Effector CD8-positive, alpha-beta T cell (primary cell): ENCODE data around the gene RNF217.
"Not testable (repeated sequence)": the region's sequence is repeated elsewhere in the genome, so short reads cannot be mapped to it uniquely, and the experiment has no call there.

Experiments used
- DNase-seq: peaks from one replicate; lab custom pipeline; 2025; lab: John Stamatoyannopoulos, UW

RNF217 gene

DNA sequence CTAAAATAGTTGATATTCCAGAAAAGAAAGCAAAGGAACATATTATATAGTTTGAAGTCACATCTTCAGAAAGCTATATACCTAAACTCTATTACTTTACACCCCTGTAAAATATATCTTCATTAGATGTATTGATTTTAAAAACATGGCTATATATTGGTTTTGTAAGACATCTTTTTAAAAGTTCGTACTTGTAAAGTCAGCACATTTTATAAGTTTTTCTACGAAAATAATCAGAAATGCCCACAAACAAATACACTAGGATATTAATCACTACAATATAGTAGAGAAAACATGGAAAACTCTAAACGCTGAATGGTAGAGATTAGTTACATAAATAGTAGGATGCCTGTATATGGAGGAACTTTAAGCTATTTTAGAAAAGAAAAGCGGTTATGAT lies 52.9 kb downstream of the RNF217 start:
- no peak for DNase-seq

- no peak for DNase-seq
These were observed 55.9 kb downstream of the RNF217 start for GRCh38 chr6:125018136-125018535.

DNA sequence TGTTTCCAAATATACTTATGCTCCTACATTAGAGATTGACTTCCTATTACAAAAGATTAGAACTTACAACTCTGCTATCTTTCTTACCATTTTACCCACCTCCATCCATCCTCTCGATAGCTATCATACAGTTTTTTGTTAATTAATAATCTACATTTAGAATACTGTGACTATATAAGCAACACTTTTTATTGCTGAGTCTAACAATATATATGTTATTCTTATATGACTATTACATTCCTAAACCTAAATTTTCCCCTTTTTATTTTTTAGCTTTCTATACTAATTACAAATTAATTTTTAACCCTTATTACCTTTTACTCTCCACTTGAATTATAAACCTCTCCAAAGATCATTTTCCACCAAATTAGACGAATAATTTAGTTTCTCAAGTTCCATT lies 57.0 kb downstream of the RNF217 start:
- DNase-seq: no peak

DNA sequence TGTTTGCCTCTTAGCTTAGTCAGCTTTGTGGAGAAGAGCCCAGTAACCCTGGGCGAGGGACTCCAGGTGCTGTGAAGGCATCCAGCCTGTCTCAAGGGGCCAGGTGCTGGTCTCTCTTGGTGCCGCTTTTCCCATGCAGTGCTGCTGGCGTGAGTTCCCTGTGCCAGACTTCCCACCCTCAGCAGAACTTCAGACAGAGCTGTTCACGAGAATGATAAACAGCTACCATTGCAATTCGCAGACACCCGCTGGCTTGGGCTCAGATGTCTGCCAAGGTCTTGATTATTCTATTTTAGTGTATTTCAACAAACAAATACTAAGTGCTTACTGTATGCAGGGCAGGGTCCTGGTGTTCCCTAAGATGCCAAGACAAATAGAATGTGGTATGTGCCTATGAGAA lies 57.7 kb downstream of the RNF217 start:
- DNase-seq: no peak

- no peak for DNase-seq
These were observed 58.1 kb downstream of the RNF217 start for GRCh38 chr6:125020385-125020784.

- DNase-seq: no peak
These were observed 60.3 kb downstream of the RNF217 start for GRCh38 chr6:125022391-125022989.

DNA sequence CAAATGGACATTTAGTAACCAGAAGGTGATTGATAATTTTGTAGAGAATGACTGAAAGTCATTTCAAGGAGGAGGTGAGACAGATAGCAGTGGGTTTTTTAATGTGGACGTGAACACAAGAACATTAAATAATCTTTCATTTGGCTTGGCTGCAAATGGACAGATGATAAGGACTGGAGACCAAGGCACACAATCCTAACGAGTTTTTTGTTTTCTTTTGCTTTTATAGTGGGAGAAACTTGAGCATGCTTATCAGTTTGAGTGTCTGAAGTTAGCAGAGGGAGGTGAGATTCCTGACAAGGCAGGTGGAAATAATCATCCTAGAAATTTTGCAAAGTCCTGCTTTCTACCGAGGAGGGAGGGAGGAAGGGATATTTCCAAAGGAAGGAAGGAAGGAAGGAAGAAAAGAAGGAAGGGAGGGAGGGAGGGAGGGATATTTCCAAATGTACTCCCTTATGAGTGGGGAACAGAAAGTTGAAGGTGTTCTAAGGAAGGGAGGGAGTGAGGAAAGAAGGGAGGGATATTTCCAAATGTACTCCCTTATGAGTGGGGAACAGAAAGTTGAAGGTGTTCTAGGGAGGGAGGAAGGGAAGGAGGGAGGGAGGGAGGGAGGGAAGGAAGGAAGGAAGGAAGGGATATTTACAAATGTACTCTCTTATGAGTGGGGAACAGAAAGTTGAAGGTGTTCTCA lies 63.1 kb downstream of the RNF217 start:
- no peak for DNase-seq

DNA sequence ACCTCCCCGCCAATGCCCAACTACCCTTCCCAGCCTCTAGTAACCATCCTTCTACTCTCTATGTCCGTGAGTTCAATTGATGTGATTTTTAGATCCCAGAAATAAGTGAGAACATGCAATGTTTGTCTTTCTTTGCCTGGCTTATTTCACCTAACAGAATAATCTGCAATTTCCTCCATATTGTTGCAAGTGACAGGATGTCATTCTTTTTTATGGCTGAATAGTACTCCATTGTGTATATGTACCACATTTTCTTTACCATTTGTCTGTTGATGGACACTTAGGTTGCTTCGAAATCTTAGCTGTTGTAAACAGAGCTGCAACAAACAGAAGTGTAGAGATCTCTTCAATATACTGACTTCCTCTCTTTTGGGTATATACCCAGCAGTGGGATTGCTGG lies 65.0 kb downstream of the RNF217 start:
- DNase-seq: no peak

GRCh38 chr6:125030969-125031368 lies 68.7 kb downstream of the RNF217 start:
- no peak for DNase-seq

DNA sequence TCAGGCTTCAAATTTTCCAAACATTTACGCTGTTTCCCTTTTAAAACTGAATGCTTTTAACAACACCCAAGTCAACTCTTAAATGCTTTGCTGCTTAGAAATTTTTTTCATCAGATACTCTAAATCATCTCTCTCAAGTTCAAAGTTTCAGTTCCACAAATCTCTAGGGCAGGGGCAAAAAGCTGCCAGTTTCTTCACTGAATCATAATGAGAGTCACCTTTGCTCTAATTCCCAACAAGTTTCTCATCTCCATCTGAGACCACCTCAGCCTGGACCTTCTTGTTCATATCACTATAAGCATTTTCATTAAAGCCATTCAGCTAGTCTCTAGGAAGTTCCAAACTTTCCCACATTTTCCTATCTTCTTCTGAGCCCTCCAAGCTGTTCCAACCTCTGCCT lies 69.1 kb downstream of the RNF217 start:
- DNase-seq: no peak

DNA sequence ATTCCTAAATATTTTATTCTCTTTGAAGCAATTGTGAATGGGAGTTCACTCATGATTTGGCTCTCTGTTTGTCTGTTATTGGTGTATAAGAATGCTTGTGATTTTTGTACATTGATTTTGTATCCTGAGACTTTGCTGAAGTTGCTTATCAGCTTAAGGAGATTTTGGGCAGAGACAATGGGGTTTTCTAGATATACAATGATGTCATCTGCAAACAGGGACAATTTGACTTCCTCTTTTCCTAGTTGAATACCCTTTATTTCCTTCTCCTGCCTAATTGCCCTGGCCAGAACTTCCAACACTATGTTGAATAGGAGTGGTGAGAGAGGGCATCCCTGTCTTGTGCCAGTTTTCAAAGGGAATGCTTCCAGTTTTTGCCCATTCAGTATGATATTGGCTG lies 72.7 kb downstream of the RNF217 start:
- not testable (repeated sequence) for DNase-seq

GRCh38 chr6:125036486-125036885 lies 74.2 kb downstream of the RNF217 start:
- not testable (repeated sequence) for DNase-seq

- DNase-seq: no peak
These were observed 75.6 kb downstream of the RNF217 start for GRCh38 chr6:125037827-125038226.

DNA sequence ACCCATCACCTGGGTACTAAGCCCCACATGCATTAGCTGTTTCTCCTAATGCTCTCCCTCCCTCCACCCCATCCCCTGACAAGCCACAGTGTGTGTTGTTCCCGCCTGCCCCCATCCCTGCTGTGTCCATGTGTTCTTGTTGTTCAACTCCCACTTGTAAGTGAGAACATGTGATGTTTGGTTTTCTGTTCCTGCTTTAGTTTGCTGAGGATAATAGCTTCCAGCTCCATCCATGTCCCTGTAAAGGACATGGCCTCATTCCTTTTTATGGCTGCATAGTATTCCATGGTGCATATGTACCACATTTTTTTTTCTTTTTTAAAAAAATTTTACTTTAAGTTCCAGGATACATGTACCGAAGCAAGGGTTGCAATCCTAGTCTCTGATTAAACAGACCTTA lies 76.7 kb downstream of the RNF217 start:
- DNase-seq: no peak

DNA sequence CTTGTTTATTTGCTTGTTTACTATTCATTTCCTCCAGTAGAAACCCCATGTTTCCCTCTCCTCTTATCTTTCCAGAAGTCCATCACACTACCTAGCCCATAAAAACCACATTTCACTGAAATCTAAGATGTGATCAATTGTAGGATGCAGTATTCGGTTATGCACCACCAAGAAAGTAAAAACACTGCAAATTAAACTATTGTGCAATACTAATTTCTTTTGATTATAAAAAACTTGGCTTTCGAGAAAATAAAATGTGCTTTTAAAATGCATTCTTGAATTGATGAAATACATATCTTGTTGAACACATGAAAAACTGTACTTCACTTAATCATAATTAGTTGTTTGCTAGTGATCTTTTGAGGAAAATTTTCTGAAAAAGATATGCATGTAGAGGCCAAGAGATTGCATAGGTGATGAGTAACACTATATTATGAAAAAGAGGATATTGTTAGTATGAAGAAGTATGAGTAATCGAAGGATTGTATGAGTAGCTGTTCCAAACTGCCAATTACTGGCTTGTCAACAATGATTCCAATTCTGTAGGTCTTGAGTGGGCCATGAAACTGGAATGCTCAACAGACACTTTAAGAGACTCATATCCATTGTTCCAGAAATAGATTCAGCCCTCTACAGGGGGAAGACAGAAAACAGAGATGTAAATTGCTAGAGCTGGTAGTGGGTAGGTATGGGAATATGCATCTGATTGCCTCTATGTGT lies 79.7 kb downstream of the RNF217 start:
- DNase-seq: no peak

- no peak for DNase-seq
These were observed 81.8 kb downstream of the RNF217 start for GRCh38 chr6:125044066-125044465.

- no peak for DNase-seq
These were observed 82.4 kb downstream of the RNF217 start for GRCh38 chr6:125044667-125045066.

DNA sequence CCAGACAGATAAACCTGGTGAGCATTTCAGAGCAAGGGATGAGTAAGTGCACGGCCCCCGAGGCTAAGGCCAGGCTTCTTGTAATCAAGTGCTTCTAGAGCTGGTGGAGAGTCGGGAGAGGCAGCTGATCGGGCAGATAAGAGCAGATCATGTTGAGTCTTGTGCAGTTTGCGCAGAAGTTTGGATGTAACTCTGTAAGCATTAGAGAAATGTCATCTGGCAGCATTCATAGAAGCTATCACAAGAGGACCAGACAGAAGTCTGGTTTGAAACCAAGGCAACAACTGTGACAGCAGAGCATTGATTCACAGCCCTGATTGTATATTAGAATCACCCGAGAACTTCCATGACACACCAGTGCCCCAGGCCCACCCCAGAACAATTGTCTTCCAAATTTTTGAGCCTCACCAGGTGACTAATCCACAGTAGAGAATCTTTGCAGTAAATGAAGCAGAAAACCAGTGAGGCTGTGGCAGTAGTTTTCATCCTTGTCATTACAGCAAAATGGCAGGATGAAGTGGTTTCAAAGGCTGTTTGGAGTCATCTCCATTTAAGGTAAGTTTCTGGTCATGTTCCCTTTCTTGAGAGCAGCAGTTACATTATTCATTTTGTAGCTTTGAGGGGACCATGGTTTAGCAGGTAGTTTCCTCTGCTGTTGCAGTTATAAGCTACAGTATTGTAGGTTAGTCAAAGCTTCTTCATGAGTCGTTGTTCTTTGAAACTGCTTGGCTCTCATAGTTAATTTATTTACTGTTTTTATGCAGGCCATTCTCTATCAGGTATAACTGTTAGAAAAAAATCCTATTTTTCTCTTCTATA lies 84.1 kb downstream of the RNF217 start:
- DNase-seq: no peak

DNA sequence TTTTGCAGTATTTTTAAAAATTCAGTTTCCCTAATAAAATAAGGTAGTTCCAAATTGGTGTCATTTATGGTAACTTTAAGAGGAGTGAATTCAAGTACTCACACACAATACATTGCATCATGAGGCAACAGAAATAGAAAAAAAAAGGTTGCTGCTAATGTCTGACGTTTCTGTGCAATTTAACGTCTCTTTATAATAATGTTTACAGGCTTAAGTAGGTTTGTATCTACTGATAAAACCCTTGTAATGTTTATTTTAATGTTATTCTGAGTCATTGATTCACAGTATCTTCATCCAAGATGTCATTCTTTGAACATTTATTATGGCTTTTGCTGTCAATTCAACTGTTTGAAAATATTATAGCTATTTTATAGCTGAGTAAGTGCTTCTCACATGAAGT lies 86.0 kb downstream of the RNF217 start:
- DNase-seq: no peak

DNA sequence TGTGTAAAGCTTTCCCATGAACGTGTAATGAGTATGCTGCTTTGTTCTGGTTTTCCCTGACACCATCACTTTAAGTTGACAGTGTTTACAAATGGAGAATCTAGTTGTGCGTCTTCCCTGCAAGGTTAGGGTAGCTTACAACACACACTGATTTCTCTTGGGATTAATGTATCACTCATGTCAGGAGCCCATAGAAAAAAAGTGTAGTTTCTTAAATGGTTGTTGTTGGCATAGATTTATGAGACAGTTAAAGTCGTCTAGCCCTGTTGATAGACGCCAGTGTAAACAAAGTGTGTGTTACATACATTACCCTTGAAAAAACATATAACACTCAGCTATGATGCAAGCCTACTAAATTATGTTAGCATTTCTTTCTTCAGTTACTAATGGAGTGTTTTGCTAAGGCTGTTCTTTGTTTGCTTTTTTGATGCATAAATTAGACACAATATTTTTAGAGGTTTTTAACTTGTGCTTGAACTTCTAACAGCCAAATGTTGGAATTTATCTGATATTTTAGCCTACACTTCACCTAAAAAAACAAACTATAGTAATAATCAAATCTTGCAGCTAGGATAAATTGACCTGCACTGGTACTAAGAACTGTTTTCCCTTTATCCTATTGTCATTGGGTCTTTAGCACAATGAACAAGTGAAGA lies 88.6 kb downstream of the RNF217 start:
- DNase-seq: no peak

DNA sequence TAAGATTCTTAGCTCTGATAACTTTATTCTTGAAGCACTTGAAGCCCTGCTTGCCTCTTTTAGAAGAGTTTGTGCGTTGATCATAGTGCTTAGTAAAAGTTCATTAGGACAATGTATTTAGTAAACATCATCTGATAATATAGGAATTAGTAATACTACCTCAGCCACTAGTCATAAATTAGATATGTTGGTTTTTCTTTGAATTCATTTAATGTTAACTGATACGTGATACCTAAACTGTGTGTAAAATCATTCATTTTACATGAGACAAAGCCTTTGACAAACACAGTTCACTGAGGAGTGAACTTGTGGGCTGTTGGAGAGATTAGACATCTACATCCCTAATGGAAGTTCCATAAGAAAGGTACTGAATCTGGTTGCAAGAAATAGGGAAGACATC lies 91.6 kb downstream of the RNF217 start:
- no peak for DNase-seq

- DNase-seq: no peak
These were observed 92.1 kb downstream of the RNF217 start for GRCh38 chr6:125054331-125054730.
